H1 (cell line): ENCODE data around the gene SLC25A6. TPM values are rescaled to one million over a fixed set of nuclear protein-coding genes. Genes with fewer than 3 reads are reported as not detected.

Experiments used
- CTCF ChIA-PET: fragments of 300-600 bp; sonication (Branson Sonifier 250); formaldehyde crosslinking; loops from one replicate; lab custom pipeline; 2021; ENCODE audit not compliant: partially characterized antibody; lab: Charles Lee
- POLR2A ChIA-PET: fragments of 300-600 bp; sonication (Branson Sonifier 250); formaldehyde crosslinking; loops from one replicate; lab custom pipeline; 2021; ENCODE audit warnings: inconsistent platforms; ENCODE audit not compliant: partially characterized antibody; lab: Charles Lee
- DNase-seq, 2 experiments: peaks; one replicate each; pipeline versions ENCODE4 v3.0.0 to v3.0.0-alpha.2; 2010 to 2022; ENCODE audit warnings: low spot score in 2 of 2, low read depth in 1 of 2, mixed read lengths in 1 of 2
- FAIRE-seq: peaks from 2 replicates; lab custom pipeline; 2011; peaks lifted over from hg19 to GRCh38; lab: Jason Lieb, UNC
- H2AFZ ChIP-seq: 2 replicates; pipeline ENCODE4 v1.8.1; 2012; ENCODE audit warnings: low read length, inconsistent platforms
- H2AK5ac ChIP-seq: 2 replicates; pipeline ENCODE4 v1.6.1; 2013; ENCODE audit warnings: low read depth, low read length
- H2BK120ac ChIP-seq: replicated peaks from 2 replicates; pipeline ENCODE3; 2013; ENCODE audit warnings: low read depth, low read length, inconsistent platforms
- H2BK12ac ChIP-seq: 2 replicates; pipeline ENCODE4 v1.6.1; 2013; ENCODE audit warnings: low read depth, low read length
- H2BK15ac ChIP-seq: 2 replicates; pipeline ENCODE4 v1.6.1; 2013; ENCODE audit warnings: low read length
- H2BK20ac ChIP-seq: 2 replicates; pipeline ENCODE4 v1.6.1; 2013; ENCODE audit warnings: low read length
- H2BK5ac ChIP-seq: 2 replicates; pipeline ENCODE4 v1.6.1; 2013; ENCODE audit warnings: low read depth, low read length
- H3K14ac ChIP-seq: 2 replicates; pipeline ENCODE4 v1.6.1; 2013; ENCODE audit warnings: inconsistent platforms; ENCODE audit not compliant: insufficient read length
- H3K18ac ChIP-seq: 2 replicates; pipeline ENCODE4 v1.6.1; 2013; ENCODE audit warnings: low read length; ENCODE audit errors: extremely low read depth
- H3K23ac ChIP-seq: 2 replicates; pipeline ENCODE4 v1.6.1; 2013; ENCODE audit warnings: inconsistent platforms; ENCODE audit not compliant: insufficient read length
- H3K23me2 ChIP-seq: 2 replicates; pipeline ENCODE4 v1.6.1; 2013; ENCODE audit warnings: low read depth, low read length
- H3K27ac ChIP-seq: 2 replicates; pipeline ENCODE4 v1.6.1; 2011; ENCODE audit warnings: low read depth, low read length, inconsistent platforms
- H3K27me3 ChIP-seq, 4 experiments: replicated peaks in 1 of 4; 1 replicate in 1 of 4; 2 replicates in 3 of 4; pipeline versions ENCODE4 v1.6.1 to v1.8.1; 2011 to 2013; ENCODE audit warnings: low read length in 3 of 4, mild to moderate bottlenecking in 3 of 4, inconsistent platforms in 2 of 4, mixed read lengths in 2 of 4, moderate library complexity in 1 of 4; ENCODE audit not compliant: control insufficient read depth in 3 of 4, insufficient read depth in 3 of 4; ENCODE audit errors: extremely low read depth in 1 of 4
- H3K36me3 ChIP-seq, 4 experiments: 2 replicates each; pipeline versions ENCODE4 v1.6.1 to v1.8.1; 2011 to 2013; ENCODE audit warnings: mild to moderate bottlenecking in 4 of 4, low read length in 3 of 4, moderate library complexity in 2 of 4, control low read depth in 1 of 4, inconsistent platforms in 1 of 4; ENCODE audit not compliant: insufficient read depth in 4 of 4, control insufficient read depth in 2 of 4
- H3K4ac ChIP-seq: replicated peaks from 2 replicates; pipeline ENCODE3; 2013; ENCODE audit warnings: low read length, low read depth, mixed read lengths, inconsistent platforms; ENCODE audit not compliant: insufficient read length
- H3K4me1 ChIP-seq, 4 experiments: replicated peaks in 1 of 4; 1 replicate in 1 of 4; 2 replicates in 3 of 4; pipeline versions ENCODE4 v1.6.1 to v1.8.1; 2011 to 2013; ENCODE audit warnings: low read length in 3 of 4, inconsistent platforms in 2 of 4, mixed read lengths in 1 of 4; ENCODE audit not compliant: insufficient read depth in 4 of 4, control insufficient read depth in 3 of 4
- H3K4me2 ChIP-seq, 2 experiments: 2 replicates each; pipeline versions ENCODE4 v1.6.1 to v1.8.1; 2011 to 2013; ENCODE audit warnings: low read depth in 2 of 2, low read length in 2 of 2, control low read depth in 1 of 2, inconsistent platforms in 1 of 2, mild to moderate bottlenecking in 1 of 2; ENCODE audit not compliant: insufficient read depth in 1 of 2
- H3K4me3 ChIP-seq, 4 experiments: fragments of 200-600, 300-600 bp in 1 of 4; sonication (generic), shearing (Covaris generic), sonication (Bioruptor Twin) in 1 of 4; 2 replicates each; pipeline versions ENCODE4 v1.5.1 to v1.8.1; 2011 to 2016; ENCODE audit warnings: low read length in 4 of 4, low read depth in 3 of 4, control low read depth in 2 of 4, inconsistent platforms in 2 of 4, mild to moderate bottlenecking in 2 of 4, mixed read lengths in 1 of 4, moderate library complexity in 1 of 4; ENCODE audit not compliant: insufficient read depth in 2 of 4; ENCODE audit errors: extremely low read depth in 1 of 4
- H3K56ac ChIP-seq: replicated peaks from 2 replicates; pipeline ENCODE3; 2013; ENCODE audit warnings: low read depth, mild to moderate bottlenecking, mixed read lengths, low read length, inconsistent platforms; ENCODE audit not compliant: insufficient read length
- H3K79me1 ChIP-seq: 2 replicates; pipeline ENCODE4 v1.6.1; 2013; ENCODE audit warnings: low read depth, low read length, control low read depth
- H3K79me2 ChIP-seq, 2 experiments: 2 replicates each; pipeline versions ENCODE4 v1.6.1 to v1.8.1; 2012 to 2013; ENCODE audit warnings: low read length in 2 of 2, mild to moderate bottlenecking in 2 of 2, inconsistent platforms in 1 of 2; ENCODE audit not compliant: insufficient read depth in 2 of 2, control insufficient read depth in 1 of 2
- H3K9ac ChIP-seq, 4 experiments: replicated peaks in 1 of 4; 1 replicate in 1 of 4; 2 replicates in 3 of 4; pipeline versions ENCODE4 v1.6.1 to v1.8.1; 2011 to 2013; ENCODE audit warnings: low read depth in 3 of 4, low read length in 3 of 4, control low read depth in 2 of 4, mild to moderate bottlenecking in 2 of 4, moderate library complexity in 2 of 4, inconsistent platforms in 1 of 4; ENCODE audit errors: extremely low read depth in 1 of 4
- H3K9me3 ChIP-seq, 2 experiments: 2 replicates each; pipeline versions ENCODE4 v1.6.1 to v1.8.1; 2012 to 2013; ENCODE audit warnings: mild to moderate bottlenecking in 2 of 2, moderate library complexity in 2 of 2, control low read depth in 1 of 2, inconsistent platforms in 1 of 2, low read depth in 1 of 2, low read length in 1 of 2, mixed read lengths in 1 of 2; ENCODE audit not compliant: insufficient read depth in 2 of 2
- H4K20me1 ChIP-seq, 2 experiments: replicated peaks in 1 of 2; 2 replicates each; pipeline versions ENCODE3 to v1.8.1; 2011 to 2013; ENCODE audit warnings: inconsistent platforms in 2 of 2, low read length in 2 of 2, mild to moderate bottlenecking in 1 of 2; ENCODE audit not compliant: insufficient read depth in 2 of 2, control insufficient read depth in 1 of 2
- H4K5ac ChIP-seq: 2 replicates; pipeline ENCODE4 v1.6.1; 2013; ENCODE audit warnings: low read length, low read depth, mixed read lengths, inconsistent platforms; ENCODE audit not compliant: insufficient read length
- H4K8ac ChIP-seq: 2 replicates; pipeline ENCODE4 v1.8.0; 2013; ENCODE audit warnings: mild to moderate bottlenecking, moderate library complexity, low read length, inconsistent platforms; ENCODE audit not compliant: insufficient read depth; ENCODE audit errors: extremely low read depth
- H4K91ac ChIP-seq: replicated peaks from 2 replicates; pipeline ENCODE3; 2013; ENCODE audit warnings: low read length, mixed read lengths, inconsistent platforms; ENCODE audit not compliant: insufficient read length
- JUND ChIP-seq: IDR thresholded peaks from 2 replicates; pipeline ENCODE4 v1.6.1; 2011; ENCODE audit warnings: mild to moderate bottlenecking, improper control_type of control experiment, low read length
- POLR2A ChIP-seq, 2 experiments: IDR thresholded peaks; 1 replicate in 1 of 2; 2 replicates in 1 of 2; pipeline ENCODE4 v1.6.1; 2011; ENCODE audit warnings: low read depth in 2 of 2, low read length in 2 of 2, mild to moderate bottlenecking in 2 of 2; ENCODE audit errors: control extremely low read depth in 1 of 2
- WGBS, 2 experiments: shearing (Covaris generic) in 1 of 2; methylation state at CpG; one replicate each; pipeline versions ENCODE4 v1.1.6 to v1.1.7; 2013 to 2015; ENCODE audit warnings: low lambda C conversion rate in 2 of 2, mixed read lengths in 2 of 2, inconsistent platforms in 1 of 2, low coverage in 1 of 2, missing lambda C conversion rate in 1 of 2; ENCODE audit not compliant: insufficient replicate concordance in 2 of 2, insufficient coverage in 1 of 2, insufficient read length in 1 of 2; ENCODE audit errors: extremely low coverage in 1 of 2, missing lambda C conversion rate in 1 of 2; 5-methylcytosine and 5-hydroxymethylcytosine counted together
- polyA plus RNA-seq, 7 experiments: library from polyadenylated mRNA; depleted of rRNA in 3 of 7; stranded (reverse) in 5 of 7; unstranded in 2 of 7; fragments of >200 nt in 5 of 7; fragments of 200-250 nt in 2 of 7; gene quantifications; 1 replicate in 5 of 7; 2 replicates in 1 of 7; 4 replicates in 1 of 7; pipeline versions ENCODE4 v1.2.1 to v1.2.3, GENCODE V29; 2011 to 2013; ENCODE audit warnings: missing spikeins in 2 of 7, mixed read lengths in 2 of 7
- total RNA-seq: library from RNA; stranded (reverse); fragmentation: NEBNext Ultra II Directional; extraction: Animal tissue kit (Norgen Biotek cat#: 25700); gene quantifications from 2 replicates; pipeline ENCODE4 v1.2.1, GENCODE V29; 2021

Gene SLC25A6
- total and polyA plus RNA-seq, 2 of the 8 experiments (the other 6 are each of a cell fraction or from before 2014, with no cell fraction given) = 487 to 1,220 TPM

DNA sequence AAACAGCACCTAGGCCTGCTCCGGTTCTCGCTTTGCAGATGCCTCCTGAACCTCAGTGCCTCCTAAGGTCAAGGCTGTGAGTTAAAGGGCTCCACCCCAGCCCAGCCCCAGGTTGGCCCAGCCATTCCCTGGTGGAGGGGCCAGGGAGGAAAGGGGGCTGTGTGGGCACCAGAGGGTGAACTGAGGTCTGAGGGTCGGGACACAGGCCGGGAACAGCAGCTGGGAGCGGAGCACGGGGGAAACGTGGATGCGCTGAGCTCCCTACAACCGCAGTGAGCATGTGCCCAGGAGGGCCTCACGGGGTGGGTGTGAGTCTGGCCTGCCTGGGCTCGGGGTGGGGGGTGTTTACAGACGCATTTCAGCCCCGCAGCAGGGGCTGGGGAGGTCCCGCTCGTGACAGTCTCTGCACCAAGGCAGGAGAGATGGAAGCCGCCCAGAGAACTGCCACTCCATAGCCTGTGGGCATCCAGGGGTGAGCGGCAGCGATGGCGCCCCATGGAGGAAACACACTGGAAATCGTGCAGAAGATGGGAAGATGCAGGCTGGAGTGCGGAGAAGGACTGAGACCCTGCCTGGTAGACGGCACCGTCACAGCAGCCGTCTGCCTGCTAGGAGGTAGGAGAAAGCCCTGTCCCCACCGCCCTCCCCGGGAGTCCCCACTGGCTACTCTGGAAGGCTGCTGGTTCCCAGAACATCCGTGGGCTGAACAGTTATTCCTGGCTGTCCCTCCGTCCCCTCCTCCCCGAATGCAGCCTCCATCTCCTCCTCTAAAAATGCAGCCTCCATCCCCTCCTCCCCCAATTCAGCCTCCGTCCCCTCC, 9.9 kb upstream of the SLC25A6 start:
- 98% methylated on average over 21 of the region's 30 CpGs; no CpG with 5 or more reads in 1 of the 2 experiments for WGBS, 2 experiments
- Histone ChIP-seq H2BK5ac (peak overlapping the region; percentile 52; the same call in 1 of the 2 replicates), H3K27ac (no peak overlapping the region)

More for the DNA sequence above, 9.9 kb upstream of the SLC25A6 start:
- Histone ChIP-seq H3K9ac (no peak overlapping the region), H2BK120ac (no peak overlapping the region), H2BK12ac (no peak overlapping the region), H3K23me2 (peaks cover 35% of the 10 kb centered on the region; the same call in 1 of the 2 replicates), H3K79me2 (no peaks in the 10 kb centered on the region), H3K4me2 (peak overlapping the region in 1 of 2 experiments; percentile 27; a peak in 2 of 4 replicates), H4K8ac (no peak overlapping the region; the same call in 1 of the 2 replicates), H3K27me3 (no peaks in the 10 kb centered on the region), H3K23ac (no peak overlapping the region), H3K79me1 (no peaks in the 10 kb centered on the region; the same call in 1 of the 2 replicates), H2BK15ac (no peak overlapping the region), H2AFZ (no peak overlapping the region), H3K4ac (no peak overlapping the region), H3K18ac (peak overlapping the region; percentile 32; the same call in 1 of the 2 replicates), H3K36me3 (peaks cover 9 to 69% (median 42%) of the 10 kb centered on the region in 4 experiments), H4K20me1 (peaks cover 7 to 24% of the 10 kb centered on the region in 2 experiments), H4K91ac (no peak overlapping the region), H2AK5ac (no peak overlapping the region; the same call in 1 of the 2 replicates), H4K5ac (no peak overlapping the region), H3K14ac (no peak overlapping the region), H2BK20ac (no peak overlapping the region), H3K4me3 (no peak overlapping the region), H3K56ac (no peak overlapping the region), H3K4me1 (peaks cover 0 to 9% (median 3%) of the 10 kb centered on the region in 4 experiments; a peak in 4 of 7 replicates), H3K9me3 (no peaks in the 10 kb centered on the region)
- DNase-seq (no peak), FAIRE-seq (no peak)
- CTCF ChIA-PET = no interaction called here
- POLR2A ChIA-PET = no interaction called here
- TF ChIP-seq JUND (no peak), POLR2A (IDR thresholded peaks at IDR 0.05; ENCODE audit: control extremely low read depth in 1 of 2, low read depth in 2 of 2, low read length in 2 of 2) (peak in 1 of 2 experiments; percentile 62; a peak in 2 of 3 replicates)
